ENCODE data around the gene PPP6R1. TPM values are rescaled to one million over a fixed set of nuclear protein-coding genes. Genes with fewer than 3 reads are reported as not detected.

PPP6R1 gene
- 180 and 183 TPM in 2 replicates for total RNA-seq

GRCh38 chr19:55258828-55259539, at the start of gene PPP6R1:
TSS of gene PPP6R1 (minus strand) at chr19:55259017. CDS start at chr19:55247103, 11,914 bp downstream.
- no peaks in the 10 kb centered on the region for H3K9me3 Mint-ChIP-seq
- H3K36me3 Mint-ChIP-seq (ENCODE audit: low read depth), result peaks cover 41% of the 10 kb centered on the region
- peak; percentile 94 for DNase-seq (ENCODE audit: low spot score)
- H3K4me1 Mint-ChIP-seq (ENCODE audit: low read depth), result peaks cover 43% of the 10 kb centered on the region
- H3K27ac Mint-ChIP-seq, result peak within 1 kb of the TSS; percentile 97
- peak within 1 kb of the TSS; percentile 92 for H3K4me3 Mint-ChIP-seq (ENCODE audit: low read depth)
- intact Hi-C loops (cut with micrococcal nuclease), result loop anchor here (1.0 to 10.0 kb wide), 9 partner anchors 21 to 1054 kb away; partner anchors contain the start of genes CCDC106, HSPBP1, KMT5C and PPP1R12C
- H3K27me3 Mint-ChIP-seq (ENCODE audit: low read depth), result no peaks in the 10 kb centered on the region

- H3K27me3 Mint-ChIP-seq (ENCODE audit: low read depth), result no peaks in the 10 kb centered on the region
- no peak overlapping the region for H3K4me3 Mint-ChIP-seq (ENCODE audit: low read depth)
- intact Hi-C loops (cut with micrococcal nuclease), result no loop called here
- H3K4me1 Mint-ChIP-seq (ENCODE audit: low read depth), result peaks cover 4% of the 10 kb centered on the region
- DNase-seq (ENCODE audit: low spot score), result no peak
- no peak overlapping the region for H3K27ac Mint-ChIP-seq
- no peaks in the 10 kb centered on the region for H3K9me3 Mint-ChIP-seq
- peaks cover 3% of the 10 kb centered on the region for H3K36me3 Mint-ChIP-seq (ENCODE audit: low read depth)
Observed at GRCh38 chr19:55308281-55308680, 49.5 kb upstream of the PPP6R1 start.

- DNase-seq (ENCODE audit: low spot score), result no peak
- Mint-ChIP-seq H3K4me1 (ENCODE audit: low read depth) (peaks cover 4% of the 10 kb centered on the region), H3K27ac (no peak overlapping the region), H3K9me3 (no peaks in the 10 kb centered on the region), H3K4me3 (ENCODE audit: low read depth) (no peak overlapping the region), H3K27me3 (ENCODE audit: low read depth) (no peaks in the 10 kb centered on the region), H3K36me3 (ENCODE audit: low read depth) (peaks cover 3% of the 10 kb centered on the region)
- intact Hi-C loops (cut with micrococcal nuclease), result no loop called here
Observed at GRCh38 chr19:55306712-55307111, 47.9 kb upstream of the PPP6R1 start.

- H3K36me3 Mint-ChIP-seq (ENCODE audit: low read depth), result peaks cover 3% of the 10 kb centered on the region
- intact Hi-C loops (cut with micrococcal nuclease), result no loop called here
- no peaks in the 10 kb centered on the region for H3K27me3 Mint-ChIP-seq (ENCODE audit: low read depth)
- H3K4me1 Mint-ChIP-seq (ENCODE audit: low read depth), result peaks cover 4% of the 10 kb centered on the region
- H3K27ac Mint-ChIP-seq, result no peak overlapping the region
- H3K9me3 Mint-ChIP-seq, result no peaks in the 10 kb centered on the region
- DNase-seq (ENCODE audit: low spot score), result no peak
- H3K4me3 Mint-ChIP-seq (ENCODE audit: low read depth), result no peak overlapping the region
Observed at GRCh38 chr19:55305983-55306562, 47.3 kb upstream of the PPP6R1 start.

- Mint-ChIP-seq H3K4me3 (ENCODE audit: low read depth) (no peak overlapping the region), H3K27ac (no peak overlapping the region), H3K4me1 (ENCODE audit: low read depth) (peaks cover 4% of the 10 kb centered on the region), H3K36me3 (ENCODE audit: low read depth) (peaks cover 3% of the 10 kb centered on the region), H3K9me3 (no peaks in the 10 kb centered on the region), H3K27me3 (ENCODE audit: low read depth) (no peaks in the 10 kb centered on the region)
- intact Hi-C loops (cut with micrococcal nuclease), result no loop called here
- DNase-seq (ENCODE audit: low spot score), result peak; percentile 22
Observed at GRCh38 chr19:55305491-55305890, 46.7 kb upstream of the PPP6R1 start.

- intact Hi-C loops (cut with micrococcal nuclease), result loop anchor here (5.0 kb wide), 1 partner anchor 82 kb away; the partner anchor contains the start of gene RPL28
- H3K36me3 Mint-ChIP-seq (ENCODE audit: low read depth), result peaks cover 3% of the 10 kb centered on the region
- H3K4me3 Mint-ChIP-seq (ENCODE audit: low read depth), result no peak overlapping the region
- H3K27me3 Mint-ChIP-seq (ENCODE audit: low read depth), result no peaks in the 10 kb centered on the region
- no peak overlapping the region for H3K27ac Mint-ChIP-seq
- DNase-seq (ENCODE audit: low spot score), result no peak
- no peaks in the 10 kb centered on the region for H3K9me3 Mint-ChIP-seq
- H3K4me1 Mint-ChIP-seq (ENCODE audit: low read depth), result peaks cover 4% of the 10 kb centered on the region
Observed at GRCh38 chr19:55304980-55305379, 46.2 kb upstream of the PPP6R1 start.

- H3K36me3 Mint-ChIP-seq (ENCODE audit: low read depth), result peaks cover 3% of the 10 kb centered on the region
- H3K9me3 Mint-ChIP-seq, result no peaks in the 10 kb centered on the region
- peaks cover 4% of the 10 kb centered on the region for H3K4me1 Mint-ChIP-seq (ENCODE audit: low read depth)
- no peak overlapping the region for H3K4me3 Mint-ChIP-seq (ENCODE audit: low read depth)
- intact Hi-C loops (cut with micrococcal nuclease), result loop anchor here (5.0 kb wide), 1 partner anchor 83 kb away; the partner anchor contains the start of gene RPL28
- DNase-seq (ENCODE audit: low spot score), result no peak
- H3K27ac Mint-ChIP-seq, result no peak overlapping the region
- H3K27me3 Mint-ChIP-seq (ENCODE audit: low read depth), result no peaks in the 10 kb centered on the region
Observed at GRCh38 chr19:55304279-55304978, 45.6 kb upstream of the PPP6R1 start.

- intact Hi-C loops (cut with micrococcal nuclease), result loop anchor here (5.0 kb wide), 1 partner anchor 84 kb away; the partner anchor contains the start of gene RPL28
- Mint-ChIP-seq H3K9me3 (no peaks in the 10 kb centered on the region), H3K4me1 (ENCODE audit: low read depth) (peaks cover 4% of the 10 kb centered on the region), H3K4me3 (ENCODE audit: low read depth) (no peak overlapping the region), H3K27ac (no peak overlapping the region), H3K27me3 (ENCODE audit: low read depth) (no peaks in the 10 kb centered on the region), H3K36me3 (ENCODE audit: low read depth) (peaks cover 3% of the 10 kb centered on the region)
- DNase-seq (ENCODE audit: low spot score), result no peak
Observed at GRCh38 chr19:55303477-55303876, 44.7 kb upstream of the PPP6R1 start.

GRCh38 chr19:55302318-55302703, 43.5 kb upstream of the PPP6R1 start:
- Mint-ChIP-seq H3K9me3 (no peaks in the 10 kb centered on the region), H3K27me3 (ENCODE audit: low read depth) (no peaks in the 10 kb centered on the region), H3K4me3 (ENCODE audit: low read depth) (peak overlapping the region; percentile 81), H3K36me3 (ENCODE audit: low read depth) (peaks cover 3% of the 10 kb centered on the region), H3K4me1 (ENCODE audit: low read depth) (peaks cover 4% of the 10 kb centered on the region), H3K27ac (peak overlapping the region; percentile 75)
- DNase-seq (ENCODE audit: low spot score), result no peak
- intact Hi-C loops (cut with micrococcal nuclease), result loop anchor here (5.0 kb wide), 1 partner anchor 85 kb away; the partner anchor contains the start of gene RPL28

- peaks cover 3% of the 10 kb centered on the region for H3K36me3 Mint-ChIP-seq (ENCODE audit: low read depth)
- peaks cover 4% of the 10 kb centered on the region for H3K4me1 Mint-ChIP-seq (ENCODE audit: low read depth)
- DNase-seq (ENCODE audit: low spot score), result peak; percentile 91
- intact Hi-C loops (cut with micrococcal nuclease), result loop anchor here (1.0 to 5.0 kb wide), 2 partner anchors 38 to 86 kb away; partner anchors contain the start of genes KMT5C and RPL28
- H3K27me3 Mint-ChIP-seq (ENCODE audit: low read depth), result no peaks in the 10 kb centered on the region
- H3K9me3 Mint-ChIP-seq, result no peaks in the 10 kb centered on the region
- peak overlapping the region; percentile 75 for H3K27ac Mint-ChIP-seq
- peak overlapping the region; percentile 81 for H3K4me3 Mint-ChIP-seq (ENCODE audit: low read depth)
Observed at GRCh38 chr19:55301459-55302317, 42.9 kb upstream of the PPP6R1 start.

GRCh38 chr19:55300886-55301458, 42.2 kb upstream of the PPP6R1 start:
- peaks cover 3% of the 10 kb centered on the region for H3K36me3 Mint-ChIP-seq (ENCODE audit: low read depth)
- H3K27ac Mint-ChIP-seq, result no peak overlapping the region
- H3K9me3 Mint-ChIP-seq, result no peaks in the 10 kb centered on the region
- H3K4me3 Mint-ChIP-seq (ENCODE audit: low read depth), result peak overlapping the region; percentile 81
- H3K27me3 Mint-ChIP-seq (ENCODE audit: low read depth), result no peaks in the 10 kb centered on the region
- DNase-seq (ENCODE audit: low spot score), result no peak
- H3K4me1 Mint-ChIP-seq (ENCODE audit: low read depth), result peaks cover 4% of the 10 kb centered on the region
- intact Hi-C loops (cut with micrococcal nuclease), result loop anchor here (1.0 to 5.0 kb wide), 2 partner anchors 38 to 86 kb away; partner anchors contain the start of genes KMT5C and RPL28

GRCh38 chr19:55299991-55300390, 41.2 kb upstream of the PPP6R1 start:
- no peaks in the 10 kb centered on the region for H3K9me3 Mint-ChIP-seq
- no peaks in the 10 kb centered on the region for H3K4me1 Mint-ChIP-seq (ENCODE audit: low read depth)
- H3K4me3 Mint-ChIP-seq (ENCODE audit: low read depth), result no peak overlapping the region
- no peaks in the 10 kb centered on the region for H3K27me3 Mint-ChIP-seq (ENCODE audit: low read depth)
- intact Hi-C loops (cut with micrococcal nuclease), result loop anchor here (5.0 kb wide), 1 partner anchor 87 kb away; the partner anchor contains the start of gene RPL28
- no peaks in the 10 kb centered on the region for H3K36me3 Mint-ChIP-seq (ENCODE audit: low read depth)
- DNase-seq (ENCODE audit: low spot score), result no peak
- H3K27ac Mint-ChIP-seq, result no peak overlapping the region
